ENCODE data around the gene MTCL1.

Gene MTCL1

GRCh38 chr18:8686611-8687010 lies 18.7 kb upstream of the MTCL1 start:
- Histone ChIP-seq H3K4me3 (no peak overlapping the region), H3K27ac (no peak overlapping the region)
- no peak for DNase-seq (ENCODE audit: low spot score)
- no peak for TF ChIP-seq CTCF (IDR thresholded peaks at IDR 0.05)

- no peak overlapping the region for H3K4me3 ChIP-seq
- no peak overlapping the region for H3K27ac ChIP-seq
- no peak for DNase-seq (ENCODE audit: low spot score)
- TF ChIP-seq CTCF (IDR thresholded peaks at IDR 0.05): no peak
These were observed 17.0 kb upstream of the MTCL1 start for GRCh38 chr18:8688216-8688800.

- H3K27ac ChIP-seq: no peak overlapping the region
- H3K4me3 ChIP-seq: no peak overlapping the region
- TF ChIP-seq CTCF (IDR thresholded peaks at IDR 0.05): no peak
- DNase-seq (ENCODE audit: low spot score): no peak
These were observed 16.5 kb upstream of the MTCL1 start for GRCh38 chr18:8688816-8689215.

GRCh38 chr18:8689517-8689916 lies 15.8 kb upstream of the MTCL1 start:
- no peak for DNase-seq (ENCODE audit: low spot score)
- H3K27ac ChIP-seq: no peak overlapping the region
- no peak for TF ChIP-seq CTCF (IDR thresholded peaks at IDR 0.05)

GRCh38 chr18:8694891-8695290 lies 10.5 kb upstream of the MTCL1 start:
- Histone ChIP-seq H3K4me3 (no peak overlapping the region), H3K27ac (no peak overlapping the region)
- TF ChIP-seq CTCF (IDR thresholded peaks at IDR 0.05): no peak
- no peak for DNase-seq (ENCODE audit: low spot score)

More at GRCh38 chr18:8689517-8689916, 15.8 kb upstream of the MTCL1 start:
- no peak overlapping the region for H3K4me3 ChIP-seq

GRCh38 chr18:8695932-8696517 lies 9.3 kb upstream of the MTCL1 start:
- DNase-seq (ENCODE audit: low spot score): no peak
- Histone ChIP-seq H3K27ac (no peak overlapping the region), H3K4me3 (no peak overlapping the region)
- TF ChIP-seq CTCF (IDR thresholded peaks at IDR 0.05): no peak

GRCh38 chr18:8696749-8697211 lies 8.6 kb upstream of the MTCL1 start:
- TF ChIP-seq CTCF (IDR thresholded peaks at IDR 0.05): peak; percentile 65
- DNase-seq (ENCODE audit: low spot score): no peak
- no peak overlapping the region for H3K27ac ChIP-seq
- H3K4me3 ChIP-seq: no peak overlapping the region

Measured in coronary artery (tissue), 2 donors.